HepG2 (cell line): ENCODE data around the gene SRC. TPM values are rescaled to one million over a fixed set of nuclear protein-coding genes. Genes with fewer than 3 reads are reported as not detected.

Experiments
- ARID4A ChIP-seq: sonication (generic); formaldehyde crosslinking; IDR thresholded peaks from 2 replicates; pipeline ENCODE4 v1.5.0; 2020; ENCODE audit warnings: mild to moderate bottlenecking, missing genetic modification reagents, borderline replicate concordance
- ERF ChIP-seq: IDR thresholded peaks from 2 replicates; pipeline ENCODE4 v1.6.1; 2018; ENCODE audit warnings: missing biosample characterization, missing genetic modification reagents
- GATAD1 ChIP-seq: IDR thresholded peaks from 2 replicates; pipeline ENCODE4 v1.6.1; 2016; ENCODE audit warnings: missing genetic modification reagents, missing compliant biosample characterization
- HNRNPL ChIP-seq: fragments of 200-400 bp; formaldehyde crosslinking; IDR thresholded peaks from 2 replicates; pipeline ENCODE4 v1.6.1; 2017; ENCODE audit warnings: mild to moderate bottlenecking, low read depth, low read length
- MED1 ChIP-seq: sonication (generic); formaldehyde crosslinking; IDR thresholded peaks from 2 replicates; pipeline ENCODE4 v1.4.0; 2020; ENCODE audit warnings: missing genetic modification reagents
- MTA3 ChIP-seq: sonication (generic); formaldehyde crosslinking; IDR thresholded peaks from 2 replicates; pipeline ENCODE4 v1.4.0; 2020; ENCODE audit warnings: missing genetic modification reagents
- NFRKB ChIP-seq: fragments of 450-650 bp; IDR thresholded peaks from 2 replicates; pipeline ENCODE4 v1.6.1; 2017
- PAWR ChIP-seq: sonication (generic); formaldehyde crosslinking; IDR thresholded peaks from 2 replicates; pipeline ENCODE4 v1.4.0; 2020; ENCODE audit warnings: missing genetic modification reagents, mild to moderate bottlenecking, borderline replicate concordance
- PPARG ChIP-seq: conservative IDR thresholded peaks from 2 replicates; pipeline ENCODE4 v1.6.1; 2016; ENCODE audit warnings: missing biosample characterization, missing genetic modification reagents
- SIX4 ChIP-seq: sonication (generic); formaldehyde crosslinking; IDR thresholded peaks from 2 replicates; pipeline ENCODE4 v1.4.0; 2020; ENCODE audit warnings: missing genetic modification reagents
- SNRNP70 ChIP-seq: fragments of 200-400 bp; formaldehyde crosslinking; IDR thresholded peaks from 2 replicates; pipeline ENCODE4 v1.6.1; 2017; ENCODE audit warnings: mild to moderate bottlenecking, low read depth, low read length, moderate library complexity
- STAT5B ChIP-seq: sonication (generic); formaldehyde crosslinking; IDR thresholded peaks from 2 replicates; pipeline ENCODE4 v1.4.0; 2020; ENCODE audit warnings: missing genetic modification reagents
- UBTF ChIP-seq: sonication (generic); formaldehyde crosslinking; IDR thresholded peaks from 2 replicates; pipeline ENCODE4 v1.4.0; 2020; ENCODE audit warnings: mild to moderate bottlenecking, missing genetic modification reagents
- ZFP41 ChIP-seq: sonication (generic); formaldehyde crosslinking; IDR thresholded peaks from 2 replicates; pipeline ENCODE4 v1.4.0; 2020; ENCODE audit warnings: mild to moderate bottlenecking, missing genetic modification reagents, borderline replicate concordance
- ZNF251 ChIP-seq: sonication (generic); formaldehyde crosslinking; IDR thresholded peaks from 2 replicates; pipeline ENCODE4 v1.9.0; 2021; ENCODE audit warnings: mild to moderate bottlenecking, missing genetic modification reagents
- ZNF501 ChIP-seq: sonication (generic); formaldehyde crosslinking; IDR thresholded peaks from 2 replicates; pipeline ENCODE4 v1.5.1; 2020; ENCODE audit warnings: mild to moderate bottlenecking, moderate library complexity, missing genetic modification reagents
- ZNF609 ChIP-seq: sonication (generic); formaldehyde crosslinking; IDR thresholded peaks from 2 replicates; pipeline ENCODE4 v1.4.0; 2020; ENCODE audit warnings: mild to moderate bottlenecking, missing genetic modification reagents, borderline replicate concordance
- ZNF766 ChIP-seq: sonication (generic); formaldehyde crosslinking; IDR thresholded peaks from 2 replicates; pipeline ENCODE4 v1.5.0; 2020; ENCODE audit warnings: missing genetic modification reagents, borderline replicate concordance
- ZSCAN9 ChIP-seq: IDR thresholded peaks from 2 replicates; pipeline ENCODE4 v1.6.1; 2016; ENCODE audit warnings: borderline replicate concordance
- polyA plus RNA-seq, 8 experiments: library from polyadenylated mRNA; depleted of rRNA in 3 of 8; stranded (reverse) in 7 of 8; unstranded in 1 of 8; fragments of >200 nt; fragmentation: Illumina TruSeq in 4 of 8; extraction: Trizol in 4 of 8; gene quantifications; 2 replicates each; pipeline versions ENCODE4 v1.2.1 to v1.2.3, GENCODE V29; 2011 to 2016; ENCODE audit warnings: low read depth in 4 of 8, missing spikeins in 1 of 8, mixed read lengths in 1 of 8; ENCODE audit not compliant: insufficient read depth in 1 of 8
- total RNA-seq, 5 experiments: library from RNA; depleted of rRNA; stranded (reverse); fragments of >200 nt; fragmentation: Illumina TruSeq; extraction: Trizol; gene quantifications; 2 replicates each; pipeline ENCODE4 v1.2.3, GENCODE V29; 2016; ENCODE audit warnings: low read depth in 1 of 5

The SRC gene
- total and polyA plus RNA-seq, 2 of the 13 experiments (the other 11 are each of a cell fraction or from before 2014, with no cell fraction given) = 54.7 to 192 TPM

- TF ChIP-seq ARID4A (CRISPR knock-in tag) (no peak; the same call in 1 of the 2 replicates), ZNF766 (CRISPR knock-in tag) (no peak), ERF (CRISPR knock-in tag) (peak; percentile 34; the same call in 1 of the 2 replicates), MTA3 (no peak), SNRNP70 (no peak), NFRKB (no peak), MED1 (CRISPR knock-in tag) (peak; percentile 72), ZNF251 (CRISPR knock-in tag) (no peak), HNRNPL (no peak), STAT5B (no peak), PPARG (no peak; the same call in 1 of the 2 replicates), GATAD1 (CRISPR knock-in tag) (0 out of 2 replicates have a peak, but pooled peaks have one; percentile 14), UBTF (CRISPR knock-in tag) (peak; percentile 36; the same call in 1 of the 2 replicates), ZNF609 (CRISPR knock-in tag) (no peak), ZFP41 (CRISPR knock-in tag) (no peak), PAWR (CRISPR knock-in tag) (no peak), ZNF501 (no peak), SIX4 (CRISPR knock-in tag) (peak; percentile 22; the same call in 1 of the 2 replicates), ZSCAN9 (peak; percentile 60; the same call in 1 of the 2 replicates)
Measured at GRCh38 chr20:37379967-37380828, 34.3 kb downstream of the SRC start (continued).
